Breast epithelium (tissue), 3 donors: Measurements from ENCODE around the gene CHRNA9.

Experiments
- POLR2A ChIP-seq: fragments of 450-650 bp; IDR thresholded peaks from one replicate; pipeline ENCODE4 v1.6.1; 2016; ENCODE audit warnings: antibody characterized with exemption, mild to moderate bottlenecking, moderate library complexity
- POLR2AphosphoS5 ChIP-seq, 3 donors: sonication (generic); formaldehyde crosslinking; IDR thresholded peaks; one replicate each; pipeline ENCODE4 v1.6.1; 2017; ENCODE audit warnings: antibody characterized with exemption in 3 of 3

DNA sequence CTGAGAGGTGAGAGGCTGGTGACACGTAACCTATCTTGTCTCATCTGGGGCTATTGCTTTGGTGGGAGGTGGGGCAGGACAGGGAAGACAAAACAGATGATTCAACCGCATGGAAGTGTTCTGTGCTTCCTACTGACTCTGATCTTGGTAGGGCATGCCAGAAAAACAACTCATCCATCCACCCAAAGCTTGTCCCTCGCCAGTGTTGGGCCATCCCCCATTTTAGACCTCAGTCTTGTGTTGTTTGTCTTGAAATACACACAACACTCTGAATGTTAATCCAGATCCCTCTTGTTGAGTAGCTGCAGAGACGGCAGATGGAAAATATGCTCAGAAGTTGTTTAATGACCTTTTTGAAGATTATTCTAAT is 377 bp downstream of the CHRNA9 start:
- no peak for TF ChIP-seq POLR2AphosphoS5 (IDR thresholded peaks at IDR 0.05)
- TF ChIP-seq POLR2A: no peak
